HG02571 (cell line): ENCODE measurements around the gene MAB21L3.

Source experiments
- ATAC-seq: cut with Tn5 transposase; IDR thresholded peaks from one replicate; pipeline ENCODE4 v1.9.1; 2021; ENCODE audit warnings: mild to moderate bottlenecking, moderate library complexity; ENCODE audit not compliant: unreplicated experiment

Gene MAB21L3

GRCh38 chr1:116163533-116163932 is 52.3 kb downstream of the MAB21L3 start:
- ATAC-seq = no peak

GRCh38 chr1:116164150-116164549 is 53.0 kb downstream of the MAB21L3 start:
- no peak for ATAC-seq

GRCh38 chr1:116164604-116165368 is 53.6 kb downstream of the MAB21L3 start:
- ATAC-seq = no peak

- no peak for ATAC-seq
Measured at GRCh38 chr1:116165572-116165971, 54.4 kb downstream of the MAB21L3 start.

- ATAC-seq = no peak
Measured at GRCh38 chr1:116166011-116166571, 54.9 kb downstream of the MAB21L3 start.

GRCh38 chr1:116166655-116167054 is 55.5 kb downstream of the MAB21L3 start:
- ATAC-seq = no peak

GRCh38 chr1:116167625-116168276 is 56.6 kb downstream of the MAB21L3 start:
- ATAC-seq = no peak

- ATAC-seq = peak; percentile 70
Measured at GRCh38 chr1:116168277-116169032, 57.3 kb downstream of the MAB21L3 start.

DNA sequence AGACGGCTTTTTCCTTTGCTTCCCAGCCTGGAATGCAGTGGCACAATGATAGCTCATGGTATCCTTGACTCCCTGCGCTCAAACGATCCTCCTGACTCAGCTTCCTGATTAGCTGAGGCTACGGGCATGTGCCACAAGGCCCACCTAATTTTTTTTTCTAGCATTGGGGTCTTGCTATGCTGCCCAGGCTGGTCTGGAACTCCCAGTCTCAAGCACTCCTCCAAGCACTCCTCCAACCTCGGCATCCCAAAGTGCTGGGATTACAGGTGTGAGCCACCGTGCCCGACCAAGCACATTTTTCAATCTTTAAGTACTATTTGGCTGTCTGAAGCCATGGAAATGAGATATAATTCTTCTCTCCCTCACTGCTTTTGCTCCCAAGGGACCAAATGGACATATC is 58.7 kb downstream of the MAB21L3 start:
- no peak for ATAC-seq

DNA sequence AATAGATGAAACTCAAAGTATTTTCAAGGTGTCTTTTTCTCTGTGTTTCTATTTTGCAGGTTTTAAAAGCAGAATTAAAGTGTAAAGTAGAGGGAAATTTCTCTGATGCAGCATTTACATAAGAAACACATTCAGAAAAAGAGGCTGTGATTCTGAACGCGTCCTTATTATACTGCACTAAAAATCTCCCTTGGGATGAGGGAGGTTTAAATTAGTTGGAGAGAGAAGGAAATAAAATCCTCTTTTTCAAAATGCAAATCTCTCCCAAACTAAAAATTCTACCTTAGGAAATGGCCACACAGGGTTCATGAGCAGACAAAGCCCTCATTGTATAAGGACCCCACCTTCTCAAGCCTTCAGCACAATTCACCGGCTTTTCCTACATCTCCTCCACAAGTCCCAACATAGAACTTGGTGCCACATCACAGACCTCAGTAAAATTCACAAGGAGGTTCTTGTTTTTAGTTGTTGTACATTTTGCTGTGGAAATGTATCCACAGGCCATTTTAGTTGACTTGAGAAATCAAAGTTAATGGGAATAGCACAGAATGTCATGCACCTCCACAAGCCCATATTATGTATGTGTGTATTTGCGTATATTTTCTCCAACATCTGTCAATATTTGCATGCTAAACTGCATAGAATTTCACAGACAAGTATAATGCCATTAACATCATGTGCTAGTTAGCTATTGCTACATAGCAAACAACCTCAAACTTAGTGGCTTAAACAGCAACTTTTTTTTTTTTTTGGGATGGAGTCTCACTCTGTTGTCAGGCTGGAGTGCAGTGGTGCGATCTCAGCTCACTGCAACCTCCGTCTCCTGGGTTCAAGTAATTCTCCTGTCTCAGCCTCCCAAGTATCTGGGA is 59.8 kb downstream of the MAB21L3 start:
- ATAC-seq = no peak

- ATAC-seq = no peak
Measured at GRCh38 chr1:116172666-116173065, 61.5 kb downstream of the MAB21L3 start.

- ATAC-seq = no peak
Measured at GRCh38 chr1:116175611-116176010, 64.4 kb downstream of the MAB21L3 start.

DNA sequence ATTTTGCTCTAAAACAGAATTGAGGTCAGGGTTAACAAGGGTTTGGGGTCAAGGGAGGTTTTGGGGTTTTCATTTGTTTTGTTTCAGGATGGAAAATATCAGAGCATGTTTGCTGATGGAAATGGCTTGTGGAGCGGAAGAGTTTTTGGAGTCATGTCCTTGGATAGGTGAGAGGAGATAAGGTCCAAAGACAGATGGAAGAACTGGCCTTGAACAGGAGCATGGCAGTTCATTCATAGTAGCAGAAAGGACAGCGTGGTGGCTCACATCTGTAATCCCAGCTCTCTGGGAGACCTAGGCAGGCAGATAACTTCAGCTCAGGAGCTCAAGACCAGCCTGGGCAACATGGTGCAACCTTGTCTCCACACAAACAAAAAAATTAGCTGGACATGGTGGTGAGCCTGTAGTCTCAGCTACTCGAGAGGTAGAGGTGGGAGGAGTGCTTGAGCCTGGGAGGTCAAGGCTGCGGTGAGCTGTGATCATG is 65.1 kb downstream of the MAB21L3 start:
- ATAC-seq = no peak

DNA sequence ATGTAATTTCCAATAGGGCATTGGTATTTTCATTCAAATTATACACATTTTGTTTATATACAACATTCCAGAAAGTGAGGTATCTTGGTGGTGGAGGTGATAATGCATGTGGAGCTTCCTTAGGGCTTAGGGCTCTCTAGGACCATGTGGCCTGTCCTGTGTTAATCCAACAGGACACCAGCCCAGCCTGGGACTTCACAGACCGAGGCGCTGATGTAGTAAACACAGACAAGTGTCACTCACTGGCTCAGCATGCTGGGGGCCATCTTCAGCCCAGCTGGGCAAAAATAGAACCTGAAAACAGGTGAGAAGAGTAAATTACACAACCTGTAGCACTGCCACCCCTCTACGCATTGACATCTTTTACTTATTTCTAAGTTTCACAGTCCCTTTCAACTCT is 66.7 kb downstream of the MAB21L3 start:
- no peak for ATAC-seq

- ATAC-seq = no peak
Measured at GRCh38 chr1:116178837-116179236, 67.6 kb downstream of the MAB21L3 start.

- ATAC-seq = no peak
Measured at GRCh38 chr1:116179419-116179818, 68.2 kb downstream of the MAB21L3 start.

- no peak for ATAC-seq
Measured at GRCh38 chr1:116179964-116180363, 68.8 kb downstream of the MAB21L3 start.

DNA sequence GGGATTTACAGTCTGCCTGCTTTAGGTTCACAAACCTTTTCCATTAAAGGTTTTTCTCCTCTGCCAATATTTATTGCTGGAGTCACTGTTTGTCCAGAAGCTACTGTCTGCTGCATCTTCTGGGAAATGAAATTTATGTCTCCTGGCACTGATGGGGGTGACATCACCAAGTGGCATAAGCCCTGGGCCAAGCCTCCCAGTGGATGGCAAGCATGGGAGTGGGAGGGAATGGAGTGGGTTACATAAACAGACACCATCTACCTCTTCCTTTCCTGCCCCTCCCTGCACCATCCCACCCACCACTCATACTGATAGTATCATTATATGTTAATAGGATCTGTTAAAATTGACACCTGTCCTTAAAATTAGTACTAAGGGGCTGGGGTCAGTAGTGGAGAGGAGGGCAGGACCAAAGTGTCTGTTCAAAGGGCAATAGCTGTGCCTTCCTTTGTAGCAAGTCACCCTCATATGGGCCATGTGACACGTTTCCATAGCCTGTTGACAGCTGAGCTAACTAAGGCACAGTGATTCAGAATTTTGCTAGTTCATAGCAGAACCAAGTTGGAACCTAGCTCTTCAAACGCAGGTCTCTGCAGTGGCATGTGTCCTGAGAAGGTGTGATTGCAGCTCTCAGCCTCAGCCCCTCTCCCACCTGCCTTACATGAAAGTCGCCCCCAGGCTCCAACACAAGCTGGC is 71.0 kb downstream of the MAB21L3 start:
- no peak for ATAC-seq
